Neuronal stem cell (in vitro differentiated cells): ENCODE results near the gene SPTBN5.

ENCODE experiments used
- DNase-seq: peaks from one replicate; pipeline ENCODE4 v3.0.0-alpha.2; 2013; ENCODE audit warnings: low spot score
- H2AFZ ChIP-seq: one replicate; pipeline ENCODE4 v1.6.1; 2013; ENCODE audit warnings: mild to moderate bottlenecking, low read length, inconsistent platforms
- H2AK5ac ChIP-seq: 2 replicates; pipeline ENCODE4 v1.6.1; 2013; ENCODE audit warnings: low read depth, mild to moderate bottlenecking, inconsistent platforms, low read length, moderate library complexity, mixed read lengths
- H2BK120ac ChIP-seq: 2 replicates; pipeline ENCODE4 v1.6.1; 2013; ENCODE audit warnings: low read depth, mild to moderate bottlenecking, inconsistent platforms, low read length, moderate library complexity, mixed read lengths
- H2BK12ac ChIP-seq: one replicate; pipeline ENCODE4 v1.6.1; 2013; ENCODE audit warnings: low read length, inconsistent platforms
- H2BK15ac ChIP-seq: 2 replicates; pipeline ENCODE4 v1.6.1; 2013; ENCODE audit warnings: mild to moderate bottlenecking, low read length, inconsistent platforms, mixed read lengths
- H2BK5ac ChIP-seq: one replicate; pipeline ENCODE4 v1.6.1; 2013; ENCODE audit warnings: inconsistent platforms, mild to moderate bottlenecking, low read length, moderate library complexity
- H3K14ac ChIP-seq: one replicate; pipeline ENCODE4 v1.6.1; 2013; ENCODE audit warnings: low read length, inconsistent platforms
- H3K18ac ChIP-seq: 2 replicates; pipeline ENCODE4 v1.6.1; 2013; ENCODE audit warnings: low read length, inconsistent platforms
- H3K23ac ChIP-seq: 2 replicates; pipeline ENCODE4 v1.6.1; 2013; ENCODE audit warnings: low read depth, mild to moderate bottlenecking, mixed read lengths, low read length, inconsistent platforms; ENCODE audit not compliant: poor library complexity
- H3K27ac ChIP-seq: replicated peaks from 3 replicates; pipeline ENCODE4 v1.5.1; 2013; ENCODE audit warnings: low read length, inconsistent platforms
- H3K27me3 ChIP-seq, 3 experiments: 2 replicates each; pipeline ENCODE4 v1.6.1; 2013; ENCODE audit warnings: low read length in 3 of 3, mild to moderate bottlenecking in 2 of 3, inconsistent platforms in 1 of 3, low read depth in 1 of 3, mixed read lengths in 1 of 3, moderate library complexity in 1 of 3; ENCODE audit not compliant: control insufficient read depth in 3 of 3, insufficient read depth in 3 of 3
- H3K36me3 ChIP-seq, 2 donors: replicated peaks in 1 of 2; 2 replicates each; pipeline ENCODE4 v1.6.1; 2013; ENCODE audit warnings: low read length in 2 of 2; ENCODE audit not compliant: control insufficient read depth in 2 of 2, insufficient read depth in 2 of 2
- H3K4ac ChIP-seq: 2 replicates; pipeline ENCODE4 v1.6.1; 2013; ENCODE audit warnings: inconsistent platforms, mild to moderate bottlenecking, low read length, moderate library complexity
- H3K4me1 ChIP-seq, 2 donors: 1 replicate in 1 of 2; 2 replicates in 1 of 2; pipeline ENCODE4 v1.6.1; 2013; ENCODE audit warnings: low read length in 2 of 2, low read depth in 1 of 2; ENCODE audit not compliant: control insufficient read depth in 2 of 2, insufficient read depth in 1 of 2
- H3K4me2 ChIP-seq: one replicate; pipeline ENCODE4 v1.6.1; 2013; ENCODE audit warnings: mild to moderate bottlenecking, low read length, inconsistent platforms; ENCODE audit not compliant: insufficient read depth, poor library complexity, severe bottlenecking
- H3K4me3 ChIP-seq, 2 donors: 2 replicates each; pipeline ENCODE4 v1.5.1; 2013; ENCODE audit warnings: low read length in 2 of 2, mild to moderate bottlenecking in 2 of 2, inconsistent platforms in 1 of 2, moderate library complexity in 1 of 2
- H3K79me1 ChIP-seq: one replicate; pipeline ENCODE4 v1.6.1; 2013; ENCODE audit warnings: low read depth, mild to moderate bottlenecking, inconsistent platforms, low read length, moderate library complexity
- H3K9ac ChIP-seq: one replicate; pipeline ENCODE4 v1.6.1; 2013; ENCODE audit warnings: mild to moderate bottlenecking, low read depth, low read length, inconsistent platforms; ENCODE audit not compliant: poor library complexity
- H3K9me3 ChIP-seq, 2 donors: replicated peaks in 1 of 2; 2 replicates each; pipeline versions ENCODE3 to v1.6.1; 2013; ENCODE audit warnings: low read length in 2 of 2, mild to moderate bottlenecking in 2 of 2, inconsistent platforms in 1 of 2, low read depth in 1 of 2, mixed read lengths in 1 of 2, moderate library complexity in 1 of 2; ENCODE audit not compliant: control insufficient read depth in 2 of 2, insufficient read depth in 1 of 2
- H4K8ac ChIP-seq: one replicate; pipeline ENCODE4 v1.6.1; 2013; ENCODE audit warnings: low read depth, mild to moderate bottlenecking, inconsistent platforms, low read length, moderate library complexity
- H4K91ac ChIP-seq: one replicate; pipeline ENCODE4 v1.6.1; 2013; ENCODE audit warnings: low read length, low read depth, mild to moderate bottlenecking, inconsistent platforms; ENCODE audit not compliant: poor library complexity
- WGBS, 2 donors: extraction: QIAGEN DNeasy Blood & Tissue Kit; methylation state at CpG; one replicate each; pipeline ENCODE4 v1.1.7; 2013; ENCODE audit warnings: missing lambda C conversion rate in 2 of 2, mixed read lengths in 1 of 2; ENCODE audit not compliant: insufficient read length in 2 of 2, insufficient replicate concordance in 1 of 2; ENCODE audit errors: extremely low coverage in 2 of 2; 5-methylcytosine and 5-hydroxymethylcytosine counted together

SPTBN5 gene

GRCh38 chr15:41886741-41887140 lies 7.1 kb downstream of the SPTBN5 start:
- no peak for DNase-seq

DNA sequence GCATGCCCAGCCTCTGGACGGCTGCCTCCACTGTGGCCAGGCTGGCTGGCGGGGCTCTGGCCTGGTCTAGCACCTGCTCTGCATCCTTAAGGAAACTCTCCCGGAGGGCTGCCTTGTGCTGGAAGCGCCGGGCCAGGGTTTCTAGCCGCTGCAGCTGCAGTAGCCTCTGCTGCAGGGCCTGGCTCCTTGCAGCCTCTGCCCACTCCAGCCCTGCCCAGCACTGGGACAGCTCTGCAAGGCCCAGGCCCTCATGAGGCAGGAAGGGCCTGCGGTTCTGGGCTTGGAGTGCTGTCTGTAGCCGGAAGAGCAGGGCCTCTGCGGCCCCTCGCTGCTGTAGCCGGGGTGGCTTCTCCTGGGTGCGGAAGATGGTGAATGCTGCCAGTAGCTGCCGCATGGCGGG lies 8.0 kb downstream of the SPTBN5 start:
- Histone ChIP-seq H3K14ac (peak overlapping the region; percentile 27), H2AFZ (no peak overlapping the region), H3K4me1 (peaks cover 0 to 8% of the 10 kb centered on the region in 2 donors)

More at GRCh38 chr15:41886741-41887140, 7.1 kb downstream of the SPTBN5 start:
- H3K4me2 ChIP-seq, result no peak overlapping the region
- H3K4me3 ChIP-seq, result no peak overlapping the region
- H2BK15ac ChIP-seq, result peak overlapping the region; percentile 25
- H3K79me1 ChIP-seq, result no peaks in the 10 kb centered on the region
- no peak overlapping the region for H2AFZ ChIP-seq
- no peak overlapping the region for H4K91ac ChIP-seq
- no CpG with 5 or more reads among the region's 7 CpGs for WGBS, 2 donors
- H3K36me3 ChIP-seq, result no peaks in the 10 kb centered on the region
- no peak overlapping the region for H4K8ac ChIP-seq
- no peak overlapping the region for H3K23ac ChIP-seq
- peak overlapping the region; percentile 9 for H3K9ac ChIP-seq
- peak overlapping the region; percentile 16 for H2AK5ac ChIP-seq
- no peak overlapping the region for H2BK12ac ChIP-seq
- peaks cover 2 to 19% (median 13%) of the 10 kb centered on the region in 3 experiments for H3K27me3 ChIP-seq
- peaks cover 0 to 12% of the 10 kb centered on the region in 2 donors for H3K4me1 ChIP-seq
- no peak overlapping the region for H3K18ac ChIP-seq
- H3K9me3 ChIP-seq, result peaks cover 0 to 2% of the 10 kb centered on the region in 2 donors
- no peak overlapping the region for H3K27ac ChIP-seq
- no peak overlapping the region for H2BK5ac ChIP-seq
- H2BK120ac ChIP-seq, result no peak overlapping the region
- peak overlapping the region; percentile 10 for H3K14ac ChIP-seq
- H3K4ac ChIP-seq, result no peak overlapping the region

GRCh38 chr15:41885321-41885720 lies 8.5 kb downstream of the SPTBN5 start:
- Histone ChIP-seq H3K18ac (no peak overlapping the region), H4K8ac (no peak overlapping the region), H3K4me1 (peaks cover 0 to 8% of the 10 kb centered on the region in 2 donors), H3K4ac (no peak overlapping the region), H3K4me3 (no peak overlapping the region), H2AFZ (no peak overlapping the region), H3K79me1 (no peaks in the 10 kb centered on the region), H2BK5ac (no peak overlapping the region), H3K23ac (no peak overlapping the region), H3K9ac (no peak overlapping the region), H2BK15ac (no peak overlapping the region), H3K14ac (no peak overlapping the region), H2BK12ac (no peak overlapping the region), H3K4me2 (no peak overlapping the region), H3K27me3 (peaks cover 2 to 31% (median 26%) of the 10 kb centered on the region in 3 experiments), H3K9me3 (peaks cover 0 to 6% of the 10 kb centered on the region in 2 donors), H2BK120ac (no peak overlapping the region), H3K36me3 (no peaks in the 10 kb centered on the region), H2AK5ac (no peak overlapping the region), H3K27ac (no peak overlapping the region), H4K91ac (no peak overlapping the region)
- DNase-seq, result no peak

More for the DNA sequence above, 8.0 kb downstream of the SPTBN5 start:
- peak overlapping the region; percentile 48 for H2BK12ac ChIP-seq
- no peak overlapping the region for H2BK120ac ChIP-seq
- H3K36me3 ChIP-seq, result no peaks in the 10 kb centered on the region
- no peak overlapping the region for H2BK15ac ChIP-seq
- no peak overlapping the region for H3K4ac ChIP-seq
- H4K91ac ChIP-seq, result no peak overlapping the region
- H3K18ac ChIP-seq, result no peak overlapping the region
- H3K4me2 ChIP-seq, result no peak overlapping the region
- H3K23ac ChIP-seq, result no peak overlapping the region
- H2BK5ac ChIP-seq, result no peak overlapping the region
- no peaks in the 10 kb centered on the region for H3K79me1 ChIP-seq
- DNase-seq, result no peak
- no peak overlapping the region for H3K4me3 ChIP-seq
- no peak overlapping the region for H3K27ac ChIP-seq
- H3K9ac ChIP-seq, result no peak overlapping the region
- peaks cover 2 to 28% (median 21%) of the 10 kb centered on the region in 3 experiments for H3K27me3 ChIP-seq
- WGBS, 2 donors, result no CpG with 5 or more reads among the region's 14 CpGs
- H3K9me3 ChIP-seq, result peaks cover 0 to 6% of the 10 kb centered on the region in 2 donors
- peak overlapping the region; percentile 51 for H2AK5ac ChIP-seq
- H4K8ac ChIP-seq, result no peak overlapping the region

DNA sequence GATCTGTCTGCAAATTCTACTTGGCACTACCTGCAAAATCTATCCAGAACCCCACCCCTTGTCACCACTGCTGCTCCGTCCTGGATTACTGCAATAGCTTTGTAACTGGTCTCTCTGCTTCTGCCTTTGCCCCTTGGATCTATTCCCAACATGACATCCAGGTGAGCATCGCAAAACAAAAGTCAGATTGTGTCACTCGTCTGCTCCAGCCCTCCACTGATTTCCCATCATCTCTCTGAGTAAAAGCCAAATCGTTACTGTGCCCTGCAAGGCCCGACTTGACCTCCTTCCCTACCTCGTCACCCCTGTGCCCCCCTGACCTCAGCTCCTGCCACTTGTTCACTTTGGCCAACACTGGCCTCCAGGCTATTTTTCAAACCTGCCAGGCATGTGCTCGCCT lies 9.4 kb downstream of the SPTBN5 start:
- no peak overlapping the region for H3K9ac ChIP-seq
- no peak overlapping the region for H3K23ac ChIP-seq
- H3K4me2 ChIP-seq, result no peak overlapping the region
- no peak overlapping the region for H2AK5ac ChIP-seq
- H3K36me3 ChIP-seq, result no peaks in the 10 kb centered on the region
- peaks cover 2 to 32% (median 31%) of the 10 kb centered on the region in 3 experiments for H3K27me3 ChIP-seq
- H3K4ac ChIP-seq, result no peak overlapping the region
- H3K14ac ChIP-seq, result no peak overlapping the region
- no peak overlapping the region for H3K27ac ChIP-seq
- no peak for DNase-seq
- no peak overlapping the region for H2BK120ac ChIP-seq
- no peak overlapping the region for H4K8ac ChIP-seq
- no peak overlapping the region for H3K18ac ChIP-seq
- no peak overlapping the region for H3K4me3 ChIP-seq
- no peaks in the 10 kb centered on the region for H3K79me1 ChIP-seq
- H3K9me3 ChIP-seq, result peaks cover 0 to 6% of the 10 kb centered on the region in 2 donors
- no peak overlapping the region for H2BK5ac ChIP-seq
- no peak overlapping the region for H2BK15ac ChIP-seq
- H4K91ac ChIP-seq, result no peak overlapping the region
- H2BK12ac ChIP-seq, result no peak overlapping the region
- no peak overlapping the region for H2AFZ ChIP-seq
- no CpG with 5 or more reads among the region's 7 CpGs for WGBS, 2 donors
- peaks cover 0 to 8% of the 10 kb centered on the region in 2 donors for H3K4me1 ChIP-seq
